Muscle of back (tissue), 11 donors: Measurements from ENCODE around the gene IGFBP5. TPM values are rescaled to one million over a fixed set of nuclear protein-coding genes. Genes with fewer than 3 reads are reported as not detected.
A peak's percentile ranks its signal among the peaks of the same experiment; 100 is the strongest.

ENCODE experiments used
- DNase-seq, 3 donors: peaks; one replicate each; pipeline versions ENCODE4 v3.0.0 to v3.0.0-alpha.2; 2013
- polyA plus RNA-seq, 10 donors: library from polyadenylated mRNA; unstranded; fragments of 120-200 nt; gene quantifications; one replicate each; pipeline ENCODE4 v1.2.1, GENCODE V29; 2013; ENCODE audit not compliant: insufficient read length in 10 of 10

The IGFBP5 gene
- polyA plus RNA-seq, 10 donors = 360 to 578 (median 472) TPM

GRCh38 chr2:216690456-216690852 lies 4.9 kb downstream of the IGFBP5 start:
- DNase-seq = peak in 1 of 3 donors; percentile 45

GRCh38 chr2:216689397-216689796 lies 6.0 kb downstream of the IGFBP5 start:
- no peak for DNase-seq

- peak in 1 of 3 donors; percentile 50 for DNase-seq
Observed at GRCh38 chr2:216688731-216689340, 6.5 kb downstream of the IGFBP5 start.

- no peak for DNase-seq
Observed at GRCh38 chr2:216687646-216688045, 7.7 kb downstream of the IGFBP5 start.

GRCh38 chr2:216687111-216687510 lies 8.2 kb downstream of the IGFBP5 start:
- DNase-seq = no peak

GRCh38 chr2:216685327-216685875 lies 9.9 kb downstream of the IGFBP5 start:
- DNase-seq = no peak

GRCh38 chr2:216683846-216684245 lies 11.5 kb downstream of the IGFBP5 start:
- peak in 2 of 3 donors; percentile 77 to 80 for DNase-seq

- no peak for DNase-seq
Observed at GRCh38 chr2:216681683-216682082, 13.7 kb downstream of the IGFBP5 start.

GRCh38 chr2:216680951-216681629 lies 14.3 kb downstream of the IGFBP5 start:
- DNase-seq = no peak

- DNase-seq = peak; percentile 68 to 84 (median 71)
Observed at GRCh38 chr2:216679658-216680024, 15.7 kb downstream of the IGFBP5 start.

- DNase-seq = no peak
Observed at GRCh38 chr2:216678813-216679657, 16.3 kb downstream of the IGFBP5 start.

- DNase-seq = no peak
Observed at GRCh38 chr2:216678098-216678465, 17.3 kb downstream of the IGFBP5 start.

GRCh38 chr2:216677439-216678097 lies 17.8 kb downstream of the IGFBP5 start:
- no peak for DNase-seq

- no peak for DNase-seq
Observed at GRCh38 chr2:216676630-216677029, 18.7 kb downstream of the IGFBP5 start.

- DNase-seq = no peak
Observed at GRCh38 chr2:216674376-216674775, 21.0 kb downstream of the IGFBP5 start.

- DNase-seq = no peak
Observed at GRCh38 chr2:216673609-216674008, 21.7 kb downstream of the IGFBP5 start.

- no peak for DNase-seq
Observed at GRCh38 chr2:216673021-216673420, 22.3 kb downstream of the IGFBP5 start.

- DNase-seq = no peak
Observed at GRCh38 chr2:216672466-216672865, 22.9 kb downstream of the IGFBP5 start.

GRCh38 chr2:216671791-216672343 lies 23.5 kb downstream of the IGFBP5 start:
- DNase-seq = no peak

GRCh38 chr2:216671081-216671411 lies 24.3 kb downstream of the IGFBP5 start:
- DNase-seq = no peak

GRCh38 chr2:216670266-216671080 lies 24.9 kb downstream of the IGFBP5 start:
- no peak for DNase-seq
